HEK293T (cell line): ENCODE measurements around the gene TTC12.

Experiments
- CTCF ChIA-PET: fragments of 350-600 bp; formaldehyde crosslinking; extraction: SDS; loops from one replicate; lab custom pipeline; 2021; ENCODE audit warnings: antibody characterized with exemption, inconsistent platforms; lab: Yijun Ruan, JAX
- POLR2A ChIA-PET: fragments of 350-600 bp; formaldehyde crosslinking; extraction: SDS; loops from one replicate; lab custom pipeline; 2020; ENCODE audit warnings: antibody characterized with exemption, inconsistent platforms; lab: Yijun Ruan, JAX
- DNase-seq: peaks from one replicate; pipeline ENCODE4 v3.0.0; 2012; ENCODE audit warnings: mixed read lengths; ENCODE audit errors: extremely low spot score
- ARNT ChIP-seq: fragments of 450-650 bp; IDR thresholded peaks from 2 replicates; pipeline ENCODE4 v1.6.1; 2017; ENCODE audit warnings: mild to moderate bottlenecking
- BHLHE40 ChIP-seq: fragments of 450-650 bp; IDR thresholded peaks from 2 replicates; pipeline ENCODE4 v1.6.1; 2016; ENCODE audit warnings: mild to moderate bottlenecking, moderate library complexity, borderline replicate concordance
- CTBP1 ChIP-seq: fragments of 450-650 bp; IDR thresholded peaks from 2 replicates; pipeline ENCODE4 v1.6.1; 2016; ENCODE audit warnings: borderline replicate concordance
- ELF4 ChIP-seq: fragments of 450-650 bp; IDR thresholded peaks from 2 replicates; pipeline ENCODE4 v1.6.1; 2017; ENCODE audit warnings: antibody characterized with exemption
- FOXA1 ChIP-seq: fragments of 450-650 bp; IDR thresholded peaks from 2 replicates; pipeline ENCODE4 v1.6.1; 2016; ENCODE audit warnings: mild to moderate bottlenecking
- FOXK2 ChIP-seq: fragments of 450-650 bp; IDR thresholded peaks from 2 replicates; pipeline ENCODE4 v1.6.1; 2016; ENCODE audit warnings: mild to moderate bottlenecking
- FOXM1 ChIP-seq: fragments of 450-650 bp; IDR thresholded peaks from 2 replicates; pipeline ENCODE4 v1.6.1; 2017; ENCODE audit warnings: mild to moderate bottlenecking, borderline replicate concordance
- HDGF ChIP-seq: fragments of 450-650 bp; IDR thresholded peaks from 2 replicates; pipeline ENCODE4 v1.6.1; 2017; ENCODE audit warnings: antibody characterized with exemption, borderline replicate concordance
- L3MBTL2 ChIP-seq: fragments of 450-650 bp; conservative IDR thresholded peaks from 2 replicates; pipeline ENCODE4 v1.6.1; 2016; ENCODE audit warnings: mild to moderate bottlenecking
- LEF1 ChIP-seq: fragments of 450-650 bp; IDR thresholded peaks from 2 replicates; pipeline ENCODE4 v1.6.1; 2017; ENCODE audit warnings: mild to moderate bottlenecking, borderline replicate concordance
- NFRKB ChIP-seq: fragments of 450-650 bp; IDR thresholded peaks from 2 replicates; pipeline ENCODE4 v1.6.1; 2016; ENCODE audit warnings: mild to moderate bottlenecking, moderate library complexity
- PKNOX1 ChIP-seq: fragments of 450-650 bp; IDR thresholded peaks from 2 replicates; pipeline ENCODE4 v1.6.1; 2016
- SP1 ChIP-seq: fragments of 450-650 bp; IDR thresholded peaks from 2 replicates; pipeline ENCODE4 v1.6.1; 2017
- SUZ12 ChIP-seq: fragments of 450-650 bp; IDR thresholded peaks from 2 replicates; pipeline ENCODE4 v1.6.1; 2016; ENCODE audit warnings: mild to moderate bottlenecking
- TARDBP ChIP-seq: fragments of 450-650 bp; IDR thresholded peaks from 2 replicates; pipeline ENCODE4 v1.6.1; 2016
- ZNF384 ChIP-seq: fragments of 450-650 bp; IDR thresholded peaks from 2 replicates; pipeline ENCODE4 v1.6.1; 2016

Gene TTC12

GRCh38 chr11:113311536-113311935 is 2.8 kb upstream of the TTC12 start:
- TF ChIP-seq ELF4 (no peak), FOXM1 (no peak), PKNOX1 (no peak), NFRKB (no peak), SUZ12 (no peak), SP1 (no peak), CTBP1 (no peak), BHLHE40 (no peak)
- DNase-seq: no peak
- CTCF ChIA-PET: no interaction called here
- POLR2A ChIA-PET: no interaction called here

DNA sequence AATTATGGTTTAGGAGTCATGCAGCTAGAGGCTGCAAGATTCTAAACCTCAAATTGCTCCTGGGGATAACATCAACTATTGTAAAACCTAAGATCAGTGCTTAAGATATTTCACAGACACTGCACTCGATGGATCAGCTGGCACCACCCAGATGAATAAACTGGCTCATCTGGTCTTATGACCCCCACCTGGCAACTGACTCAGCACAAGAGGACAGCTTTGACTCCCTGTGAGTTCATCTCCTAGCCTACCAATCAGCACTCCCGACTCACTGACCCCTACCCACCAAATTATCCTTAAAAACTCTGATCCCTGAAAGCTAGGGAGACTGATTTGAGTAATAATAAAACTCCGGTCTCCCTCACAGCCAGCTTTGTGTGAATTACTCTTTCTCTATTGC is 782 bp upstream of the TTC12 start:
- TF ChIP-seq HDGF (no peak), TARDBP (no peak), FOXM1 (no peak), NFRKB (no peak), ZNF384 (no peak), SUZ12 (no peak), FOXA1 (no peak), LEF1 (no peak), ELF4 (no peak), FOXK2 (no peak), L3MBTL2 (no peak), CTBP1 (no peak), ARNT (no peak)
- DNase-seq: no peak
- CTCF ChIA-PET: no interaction called here
- POLR2A ChIA-PET: interaction anchor here (0.9 to 1.0 kb wide), 2 partner anchors 12 to 19 kb away, joined by 4 to 5 read pairs; no protein-coding TSS in a partner anchor

GRCh38 chr11:113314065-113314388 is 356 bp upstream of the TTC12 start:
- ChIA-PET POLR2A (interaction anchor here (0.6 to 1.0 kb wide), 5 partner anchors 10 to 219 kb away, joined by 3 to 5 read pairs (median 4); no protein-coding TSS in a partner anchor), CTCF (no interaction called here)
- DNase-seq: no peak
- TF ChIP-seq HDGF (no peak), FOXK2 (no peak), L3MBTL2 (peak; percentile 87), NFRKB (no peak), TARDBP (no peak), FOXM1 (no peak)

- DNase-seq: no peak
- TF ChIP-seq TARDBP (no peak), LEF1 (no peak), ELF4 (no peak), BHLHE40 (no peak), PKNOX1 (no peak), CTBP1 (no peak), SP1 (no peak), SUZ12 (no peak), ZNF384 (no peak), NFRKB (no peak), L3MBTL2 (no peak), FOXK2 (no peak)
- POLR2A ChIA-PET: no interaction called here
- CTCF ChIA-PET: interaction anchor here (0.7 kb wide), 1 partner anchor 13 kb away, joined by 3 read pairs; no protein-coding TSS in a partner anchor
Measured at GRCh38 chr11:113315811-113316210, 1.4 kb downstream of the TTC12 start.

DNA sequence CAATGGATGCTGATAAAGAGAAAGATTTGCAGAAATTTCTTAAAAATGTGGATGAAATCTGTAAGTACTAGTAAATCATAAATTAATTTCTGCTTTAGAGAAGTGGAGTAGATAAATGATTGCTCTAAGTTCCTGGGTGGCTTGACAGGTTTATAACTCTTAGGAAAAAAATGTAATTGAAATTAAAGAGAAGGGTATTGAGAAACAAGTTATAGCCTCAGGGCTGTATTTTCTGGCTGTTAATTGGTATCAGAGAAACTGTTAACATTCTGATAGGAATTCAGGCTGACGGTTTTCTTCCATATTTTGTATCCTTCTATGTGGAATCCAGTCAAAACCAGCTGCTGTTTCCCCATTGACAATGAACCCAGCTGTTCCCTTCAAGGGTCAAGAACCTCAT is 1.9 kb downstream of the TTC12 start:
- DNase-seq: no peak
- no peak for TF ChIP-seq PKNOX1
- TF ChIP-seq HDGF: no peak
- TF ChIP-seq NFRKB: no peak
- no peak for TF ChIP-seq BHLHE40
- no peak for TF ChIP-seq LEF1
- no peak for TF ChIP-seq FOXM1
- TF ChIP-seq ZNF384: no peak
- no peak for TF ChIP-seq SP1
- TF ChIP-seq TARDBP: no peak
- TF ChIP-seq ELF4: no peak
- no peak for TF ChIP-seq FOXA1
- CTCF ChIA-PET: interaction anchor here (0.7 kb wide), 1 partner anchor 58 kb away, joined by 3 read pairs; no protein-coding TSS in a partner anchor

DNA sequence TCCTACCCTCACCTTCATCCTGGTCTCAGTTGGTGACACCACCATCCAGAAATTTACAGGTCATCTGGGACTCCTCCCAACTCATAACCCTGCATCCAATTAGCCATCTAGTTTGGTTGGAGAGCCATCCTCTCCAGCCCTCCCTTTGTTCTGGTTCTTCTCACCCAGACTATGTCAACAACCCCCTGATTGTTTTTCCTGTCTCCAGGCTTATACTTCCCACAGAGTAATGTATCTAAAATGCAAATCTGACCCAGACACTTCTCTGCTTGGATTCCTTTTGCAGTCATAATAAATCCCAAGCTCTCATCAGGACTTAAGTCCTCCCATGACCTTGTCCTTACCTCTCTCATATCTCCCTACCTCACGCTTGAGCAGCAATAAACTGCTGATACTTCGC is 3.0 kb downstream of the TTC12 start:
- POLR2A ChIA-PET: interaction anchor here (1.1 kb wide), 1 partner anchor 9 kb away, joined by 3 read pairs; no protein-coding TSS in a partner anchor
- DNase-seq: no peak
- CTCF ChIA-PET: interaction anchor here (0.8 kb wide), 1 partner anchor 870 kb away, joined by 3 read pairs; no protein-coding TSS in a partner anchor
- TF ChIP-seq ARNT (no peak), BHLHE40 (no peak), SUZ12 (no peak), PKNOX1 (no peak), L3MBTL2 (no peak), ELF4 (no peak), CTBP1 (no peak), LEF1 (no peak), FOXK2 (no peak), FOXM1 (no peak), TARDBP (no peak)

More for the DNA sequence above, 1.9 kb downstream of the TTC12 start:
- POLR2A ChIA-PET: no interaction called here
